GM23248 (cell line): ENCODE results near the gene PMPCA.

Experiments
- EZH2 ChIP-seq: fragments of 200-600 bp; sonication (generic); IDR thresholded peaks from 2 replicates; pipeline ENCODE4 v1.6.1; 2018; ENCODE audit warnings: antibody characterized with exemption, mild to moderate bottlenecking; ENCODE audit not compliant: insufficient read depth, poor library complexity, severe bottlenecking
- EZH2phosphoT487 ChIP-seq: fragments of 200-600 bp; sonication (generic); IDR thresholded peaks from 2 replicates; pipeline ENCODE4 v1.6.1; 2018; ENCODE audit warnings: antibody characterized with exemption, moderate library complexity, mild to moderate bottlenecking, low read depth; ENCODE audit not compliant: insufficient read depth

GRCh38 chr9:136370037-136370436 is 40.4 kb upstream of the PMPCA start:
- TF ChIP-seq EZH2: no peak
- TF ChIP-seq EZH2phosphoT487: no peak
